Measurements from ENCODE around the gene SPOCK3. TPM values are rescaled to one million over a fixed set of nuclear protein-coding genes. Genes with fewer than 3 reads are reported as not detected.

The SPOCK3 gene
- total and polyA plus RNA-seq, 2 of the 13 experiments (the other 11 are each of a cell fraction or from before 2014, with no cell fraction given): not detected

GRCh38 chr4:167034983-167035382 is 199.3 kb downstream of the SPOCK3 start:
- POLR2A ChIA-PET: no interaction called here
- BruUV-seq (replicated peaks): no TSS peak
- CTCF ChIA-PET (ENCODE audit: low intra/inter-chr PET ratio, low total read pairs): no interaction called here
- Histone ChIP-seq H4K20me1 (ENCODE audit: insufficient read depth, low read length) (no peaks in the 10 kb centered on the region), H3K27me3 (ENCODE audit: control insufficient read depth in 1 of 2, insufficient read depth in 2 of 2, low read length in 2 of 2) (no peaks in the 10 kb centered on the region), H3K4me2 (ENCODE audit: low read depth, low read length) (no peak overlapping the region), H3K79me2 (ENCODE audit: insufficient read depth, low read length) (no peaks in the 10 kb centered on the region), H2AFZ (ENCODE audit: low read length) (no peak overlapping the region), H3K4me3 (replicated peaks in 1 of 3; ENCODE audit: insufficient read depth in 1 of 3, low read depth in 2 of 3, low read length in 3 of 3) (no peak overlapping the region), H3K9ac (ENCODE audit: insufficient read depth, low read depth, low read length) (no peak overlapping the region), H3K4me1 (ENCODE audit: insufficient read depth, low read length) (no peaks in the 10 kb centered on the region), H3K9me3 (ENCODE audit: low read length) (no peaks in the 10 kb centered on the region), H3K27ac (ENCODE audit: extremely low read length, insufficient read depth, low read length) (no peak overlapping the region), H3K36me3 (replicated peaks in 1 of 2; ENCODE audit: control insufficient read depth in 1 of 2, insufficient read depth in 2 of 2, low read length in 2 of 2) (no peaks in the 10 kb centered on the region)
- no peak for DNase-seq (ENCODE audit: low spot score)
- intact Hi-C loops (cut with micrococcal nuclease; ENCODE audit: unreplicated experiment) (no loop called here), in situ Hi-C loops (cut with HindIII; ENCODE audit: extremely low pct_ligation_motif_present, low pct_unique_long_range_greater_than_20kb) (no loop called here)
- TF ChIP-seq, protein P1, sequence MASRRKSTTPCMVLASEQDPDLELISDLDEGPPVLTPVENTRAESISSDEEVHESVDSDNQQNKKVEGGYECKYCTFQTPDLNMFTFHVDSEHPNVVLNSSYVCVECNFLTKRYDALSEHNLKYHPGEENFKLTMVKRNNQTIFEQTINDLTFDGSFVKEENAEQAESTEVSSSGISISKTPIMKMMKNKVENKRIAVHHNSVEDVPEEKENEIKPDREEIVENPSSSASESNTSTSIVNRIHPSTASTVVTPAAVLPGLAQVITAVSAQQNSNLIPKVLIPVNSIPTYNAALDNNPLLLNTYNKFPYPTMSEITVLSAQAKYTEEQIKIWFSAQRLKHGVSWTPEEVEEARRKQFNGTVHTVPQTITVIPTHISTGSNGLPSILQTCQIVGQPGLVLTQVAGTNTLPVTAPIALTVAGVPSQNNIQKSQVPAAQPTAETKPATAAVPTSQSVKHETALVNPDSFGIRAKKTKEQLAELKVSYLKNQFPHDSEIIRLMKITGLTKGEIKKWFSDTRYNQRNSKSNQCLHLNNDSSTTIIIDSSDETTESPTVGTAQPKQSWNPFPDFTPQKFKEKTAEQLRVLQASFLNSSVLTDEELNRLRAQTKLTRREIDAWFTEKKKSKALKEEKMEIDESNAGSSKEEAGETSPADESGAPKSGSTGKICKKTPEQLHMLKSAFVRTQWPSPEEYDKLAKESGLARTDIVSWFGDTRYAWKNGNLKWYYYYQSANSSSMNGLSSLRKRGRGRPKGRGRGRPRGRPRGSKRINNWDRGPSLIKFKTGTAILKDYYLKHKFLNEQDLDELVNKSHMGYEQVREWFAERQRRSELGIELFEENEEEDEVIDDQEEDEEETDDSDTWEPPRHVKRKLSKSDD (CRISPR knock-in tag; IDR thresholded peaks at IDR 0.05; ENCODE audit: low read depth): no peak
- no peak for ATAC-seq
- no peak for FAIRE-seq
- 0% methylated on average over 2 of the region's 2 CpGs for WGBS (ENCODE audit: low lambda C conversion rate)

GRCh38 chr4:167032871-167033270 is 201.4 kb downstream of the SPOCK3 start:
- no peaks in the 10 kb centered on the region for H3K9me3 ChIP-seq (ENCODE audit: low read length)
- no peaks in the 10 kb centered on the region for H3K4me1 ChIP-seq (ENCODE audit: insufficient read depth, low read length)
- no peak for DNase-seq (ENCODE audit: low spot score)
- ChIA-PET CTCF (ENCODE audit: low intra/inter-chr PET ratio, low total read pairs) (no interaction called here), POLR2A (no interaction called here)
- H4K20me1 ChIP-seq (ENCODE audit: insufficient read depth, low read length): no peaks in the 10 kb centered on the region
- H3K79me2 ChIP-seq (ENCODE audit: insufficient read depth, low read length): no peaks in the 10 kb centered on the region
- in situ Hi-C loops (cut with HindIII; ENCODE audit: extremely low pct_ligation_motif_present, low pct_unique_long_range_greater_than_20kb): no loop called here
- BruUV-seq (replicated peaks): no TSS peak
- no peak overlapping the region for H2AFZ ChIP-seq (ENCODE audit: low read length)
- FAIRE-seq: no peak
- no peak overlapping the region for H3K4me3 ChIP-seq (replicated peaks in 1 of 3; ENCODE audit: insufficient read depth in 1 of 3, low read depth in 2 of 3, low read length in 3 of 3)
- H3K36me3 ChIP-seq (replicated peaks in 1 of 2; ENCODE audit: control insufficient read depth in 1 of 2, insufficient read depth in 2 of 2, low read length in 2 of 2): no peaks in the 10 kb centered on the region
- H3K4me2 ChIP-seq (ENCODE audit: low read depth, low read length): no peak overlapping the region
- WGBS (ENCODE audit: low lambda C conversion rate): 0% methylated on average over 3 of the region's 3 CpGs
- H3K27me3 ChIP-seq (ENCODE audit: control insufficient read depth in 1 of 2, insufficient read depth in 2 of 2, low read length in 2 of 2): no peaks in the 10 kb centered on the region
- H3K27ac ChIP-seq (ENCODE audit: extremely low read length, insufficient read depth, low read length): no peak overlapping the region
- no peak overlapping the region for H3K9ac ChIP-seq (ENCODE audit: insufficient read depth, low read depth, low read length)
- intact Hi-C loops (cut with micrococcal nuclease; ENCODE audit: unreplicated experiment): no loop called here
- TF ChIP-seq CREB1 (IDR thresholded peaks at IDR 0.05): peak; percentile 41; the same call in 1 of the 2 replicates
- TF ChIP-seq CREB1 (CRISPR knock-in tag; IDR thresholded peaks at IDR 0.05): no peak
- TF ChIP-seq ATF7 (IDR thresholded peaks at IDR 0.05): peak; percentile 79
- TF ChIP-seq ATF7 (CRISPR knock-in tag; IDR thresholded peaks at IDR 0.05): no peak
- TF ChIP-seq ZNF143 (CRISPR knock-in tag; IDR thresholded peaks at IDR 0.05): no peak
- no peak for ATAC-seq
